ENCODE data around the gene ACSM6. TPM values are rescaled to one million over a fixed set of nuclear protein-coding genes. Genes with fewer than 3 reads are reported as not detected.
A peak's percentile ranks its signal among the peaks of the same experiment; 100 is the strongest.
"Not testable (repeated sequence)": the region's sequence is repeated elsewhere in the genome, so short reads cannot be mapped to it uniquely, and the experiment has no call there.

Gene ACSM6
- total RNA-seq, 2 experiments from 2014 or later: not detected

- Histone ChIP-seq H3K4me3 (ENCODE audit: low read depth, low read length, poor library complexity, severe bottlenecking) (no peak overlapping the region), H3K27ac (ENCODE audit: low read depth, low read length, poor library complexity, severe bottlenecking) (no peak overlapping the region), H4K20me1 (ENCODE audit: insufficient read depth, low read length) (no peaks in the 10 kb centered on the region), H3K4me1 (ENCODE audit: insufficient read depth, low read length, poor library complexity, severe bottlenecking) (no peaks in the 10 kb centered on the region), H3K9me3 (ENCODE audit: low read length) (no peaks in the 10 kb centered on the region), H3K4me2 (ENCODE audit: low read length) (no peak overlapping the region), H3K9me2 (ENCODE audit: insufficient read depth, low read length) (no peaks in the 10 kb centered on the region), H3K79me2 (ENCODE audit: insufficient read depth, low read depth, low read length) (no peaks in the 10 kb centered on the region), H2AFZ (ENCODE audit: low read length) (no peak overlapping the region), H3K36me3 (ENCODE audit: insufficient read depth, low read length) (no peaks in the 10 kb centered on the region)
- ChIA-PET CTCF (ENCODE audit: unreplicated experiment) (no interaction called here), POLR2A (interaction anchor here (0.6 to 0.7 kb wide), 2 partner anchors 51 to 343 kb away, joined by 3 to 5 read pairs; no protein-coding TSS in a partner anchor)
- DNase-seq (ENCODE audit: low spot score): no peak
- intact Hi-C loops (cut with micrococcal nuclease; ENCODE audit: unreplicated experiment): no loop called here
- TF ChIP-seq CTCF (conservative IDR thresholded peaks at IDR 0.05; ENCODE audit: low read length): no peak
- no peak for TF ChIP-seq EZH2phosphoT487 (IDR thresholded peaks at IDR 0.05; ENCODE audit: borderline replicate concordance, low read depth, low read length)
- BruUV-seq (replicated peaks): no TSS peak
Observed at GRCh38 chr10:95188593-95188992, 5.4 kb upstream of the ACSM6 start.

- Histone ChIP-seq H3K4me1 (ENCODE audit: insufficient read depth, low read length, poor library complexity, severe bottlenecking) (no peaks in the 10 kb centered on the region), H3K4me2 (ENCODE audit: low read length) (no peak overlapping the region), H3K9me2 (ENCODE audit: insufficient read depth, low read length) (no peaks in the 10 kb centered on the region), H3K27ac (ENCODE audit: low read depth, low read length, poor library complexity, severe bottlenecking) (no peak overlapping the region), H3K4me3 (ENCODE audit: low read depth, low read length, poor library complexity, severe bottlenecking) (no peak overlapping the region), H4K20me1 (ENCODE audit: insufficient read depth, low read length) (no peaks in the 10 kb centered on the region), H3K79me2 (ENCODE audit: insufficient read depth, low read depth, low read length) (no peaks in the 10 kb centered on the region), H2AFZ (ENCODE audit: low read length) (no peak overlapping the region), H3K36me3 (ENCODE audit: insufficient read depth, low read length) (no peaks in the 10 kb centered on the region), H3K9me3 (ENCODE audit: low read length) (no peaks in the 10 kb centered on the region)
- no peak for DNase-seq (ENCODE audit: low spot score)
- CTCF ChIA-PET (ENCODE audit: unreplicated experiment): no interaction called here
- POLR2A ChIA-PET: no interaction called here
- intact Hi-C loops (cut with micrococcal nuclease; ENCODE audit: unreplicated experiment): no loop called here
- no TSS peak for BruUV-seq (replicated peaks)
- TF ChIP-seq CTCF (conservative IDR thresholded peaks at IDR 0.05; ENCODE audit: low read length) (no peak), EZH2phosphoT487 (IDR thresholded peaks at IDR 0.05; ENCODE audit: borderline replicate concordance, low read depth, low read length) (no peak)
Observed at GRCh38 chr10:95196046-95196445, 2.0 kb downstream of the ACSM6 start.

- ChIA-PET POLR2A (interaction anchor here (0.6 to 1.2 kb wide), 3 partner anchors 42 to 163 kb away, joined by 3 to 5 read pairs (median 3); no protein-coding TSS in a partner anchor), CTCF (ENCODE audit: unreplicated experiment) (interaction anchor here (0.6 to 1.4 kb wide), 4 partner anchors 43 to 308 kb away, joined by 3 read pairs; no protein-coding TSS in a partner anchor)
- Histone ChIP-seq H3K4me2 (ENCODE audit: low read length) (no peak overlapping the region), H3K36me3 (ENCODE audit: insufficient read depth, low read length) (no peaks in the 10 kb centered on the region), H3K4me3 (ENCODE audit: low read depth, low read length, poor library complexity, severe bottlenecking) (no peak overlapping the region), H3K9me2 (ENCODE audit: insufficient read depth, low read length) (no peaks in the 10 kb centered on the region), H3K9me3 (ENCODE audit: low read length) (no peaks in the 10 kb centered on the region), H2AFZ (ENCODE audit: low read length) (no peak overlapping the region), H4K20me1 (ENCODE audit: insufficient read depth, low read length) (no peaks in the 10 kb centered on the region), H3K27ac (ENCODE audit: low read depth, low read length, poor library complexity, severe bottlenecking) (no peak overlapping the region), H3K4me1 (ENCODE audit: insufficient read depth, low read length, poor library complexity, severe bottlenecking) (no peaks in the 10 kb centered on the region), H3K79me2 (ENCODE audit: insufficient read depth, low read depth, low read length) (no peaks in the 10 kb centered on the region)
- DNase-seq (ENCODE audit: low spot score): peak; percentile 5
- intact Hi-C loops (cut with micrococcal nuclease; ENCODE audit: unreplicated experiment): no loop called here
- TF ChIP-seq EZH2phosphoT487 (IDR thresholded peaks at IDR 0.05; ENCODE audit: borderline replicate concordance, low read depth, low read length) (no peak), CTCF (conservative IDR thresholded peaks at IDR 0.05; ENCODE audit: low read length) (peak; percentile 44)
- no TSS peak for BruUV-seq (replicated peaks)
Observed at GRCh38 chr10:95201736-95202135, 7.7 kb downstream of the ACSM6 start.

GRCh38 chr10:95202865-95203264, 8.8 kb downstream of the ACSM6 start:
- intact Hi-C loops (cut with micrococcal nuclease; ENCODE audit: unreplicated experiment); H4K20me1 ChIP-seq (ENCODE audit: insufficient read depth, low read length); H3K4me1 ChIP-seq (ENCODE audit: insufficient read depth, low read length, poor library complexity, severe bottlenecking); H3K36me3 ChIP-seq (ENCODE audit: insufficient read depth, low read length); BruUV-seq (replicated peaks); H3K27ac ChIP-seq (ENCODE audit: low read depth, low read length, poor library complexity, severe bottlenecking); H3K4me3 ChIP-seq (ENCODE audit: low read depth, low read length, poor library complexity, severe bottlenecking); DNase-seq (ENCODE audit: low spot score); H2AFZ ChIP-seq (ENCODE audit: low read length); H3K9me2 ChIP-seq (ENCODE audit: insufficient read depth, low read length); CTCF ChIA-PET (ENCODE audit: unreplicated experiment); H3K79me2 ChIP-seq (ENCODE audit: insufficient read depth, low read depth, low read length); H3K9me3 ChIP-seq (ENCODE audit: low read length); H3K4me2 ChIP-seq (ENCODE audit: low read length): not testable (repeated sequence)
- POLR2A ChIA-PET: interaction anchor here (0.7 to 1.2 kb wide), 4 partner anchors 10 to 532 kb away, joined by 3 to 4 read pairs (median 3); no protein-coding TSS in a partner anchor

Measured in OCI-LY7 (cell line).